ENCODE results near the gene RAC2.

DNA sequence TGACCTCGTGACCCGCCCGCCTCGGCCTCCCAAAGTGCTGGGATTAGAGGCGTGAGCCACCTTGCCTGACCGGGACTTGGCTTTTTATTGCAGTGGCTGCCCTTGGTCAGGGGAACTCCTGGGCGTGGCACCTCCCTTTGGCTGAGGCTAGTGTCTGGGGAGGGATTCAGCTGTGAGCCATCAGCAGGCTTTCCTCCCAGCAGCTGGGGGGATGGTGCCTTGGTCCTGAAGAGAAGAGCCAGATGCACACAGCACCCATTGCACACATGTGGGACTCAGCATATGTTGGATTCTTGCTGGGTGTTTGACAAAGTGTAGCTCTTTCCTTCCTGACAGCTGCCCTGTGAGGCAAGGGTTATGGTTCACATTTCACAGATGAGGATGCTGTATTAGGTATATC lies 46.7 kb upstream of the RAC2 start:
- TF ChIP-seq CTCF (conservative IDR thresholded peaks at IDR 0.05): no peak
- no peak for TF ChIP-seq EZH2 (IDR thresholded peaks at IDR 0.05; ENCODE audit: low read depth)
